Measurements from ENCODE around the gene GATA3.

GATA3 gene

DNA sequence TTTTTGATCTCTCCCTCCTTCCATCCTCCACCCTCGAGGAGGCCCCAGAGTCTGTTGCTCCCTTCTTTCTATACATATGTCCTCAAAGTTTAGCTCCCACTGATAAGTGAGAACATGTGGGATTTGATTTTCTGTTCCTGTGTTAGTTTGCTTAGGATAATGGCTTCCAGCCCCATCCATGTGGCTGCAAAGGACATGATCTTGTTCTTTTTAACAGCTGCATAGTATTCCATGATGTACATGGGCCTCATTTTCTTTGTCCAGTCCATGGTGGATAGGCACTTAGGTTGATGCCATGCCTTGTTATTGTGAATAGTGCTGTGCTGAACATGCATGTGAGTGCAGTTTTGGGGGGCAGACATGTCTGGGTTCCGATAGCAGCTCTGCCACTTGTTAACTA, 51.4 kb downstream of the GATA3 start:
- no peak for DNase-seq

GRCh38 chr10:8112230-8112905, 57.9 kb downstream of the GATA3 start:
- no peak for DNase-seq

GRCh38 chr10:8112942-8113442, 58.5 kb downstream of the GATA3 start:
- no peak for DNase-seq

- no peak for DNase-seq
Observed at GRCh38 chr10:8113616-8114015, 59.1 kb downstream of the GATA3 start.

- DNase-seq: no peak
Observed at GRCh38 chr10:8114741-8115617, 60.5 kb downstream of the GATA3 start.

DNA sequence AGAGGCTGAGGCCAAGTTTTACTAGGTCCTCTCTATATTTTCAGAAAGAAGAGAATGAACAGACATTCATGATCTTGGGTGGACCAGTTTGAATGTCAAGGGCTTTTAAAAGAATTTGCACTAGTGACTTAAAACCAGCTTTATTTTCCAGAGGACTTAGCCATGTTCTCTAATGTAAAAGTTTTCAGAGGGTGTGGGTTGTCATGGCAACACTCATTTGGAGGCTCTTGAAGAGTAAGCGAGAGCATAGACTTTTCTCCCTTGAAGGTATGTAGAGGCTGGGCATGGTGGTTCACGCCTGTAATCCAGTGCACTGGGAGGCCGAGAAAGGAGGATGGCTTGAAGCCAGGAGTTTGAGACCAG, 61.1 kb downstream of the GATA3 start:
- DNase-seq: no peak

DNA sequence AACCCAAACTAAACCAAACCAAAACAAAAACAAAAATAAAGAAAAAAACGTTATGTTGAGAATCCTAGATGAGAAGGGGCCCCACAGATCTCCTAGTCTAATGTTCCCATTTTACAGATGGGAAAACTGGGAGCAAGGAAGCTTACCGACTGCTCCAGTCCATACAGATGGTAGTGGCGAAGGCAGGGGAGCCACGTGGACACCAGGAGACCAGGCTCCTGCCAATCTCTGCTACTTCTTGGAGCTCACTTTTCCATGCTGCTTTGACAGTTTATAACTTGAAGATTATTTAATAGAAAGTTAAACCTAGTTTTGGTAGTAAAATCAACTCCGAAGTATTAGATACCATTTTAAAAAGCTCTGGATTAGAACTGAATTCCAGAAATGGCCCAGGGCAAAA, 62.0 kb downstream of the GATA3 start:
- DNase-seq: no peak

DNA sequence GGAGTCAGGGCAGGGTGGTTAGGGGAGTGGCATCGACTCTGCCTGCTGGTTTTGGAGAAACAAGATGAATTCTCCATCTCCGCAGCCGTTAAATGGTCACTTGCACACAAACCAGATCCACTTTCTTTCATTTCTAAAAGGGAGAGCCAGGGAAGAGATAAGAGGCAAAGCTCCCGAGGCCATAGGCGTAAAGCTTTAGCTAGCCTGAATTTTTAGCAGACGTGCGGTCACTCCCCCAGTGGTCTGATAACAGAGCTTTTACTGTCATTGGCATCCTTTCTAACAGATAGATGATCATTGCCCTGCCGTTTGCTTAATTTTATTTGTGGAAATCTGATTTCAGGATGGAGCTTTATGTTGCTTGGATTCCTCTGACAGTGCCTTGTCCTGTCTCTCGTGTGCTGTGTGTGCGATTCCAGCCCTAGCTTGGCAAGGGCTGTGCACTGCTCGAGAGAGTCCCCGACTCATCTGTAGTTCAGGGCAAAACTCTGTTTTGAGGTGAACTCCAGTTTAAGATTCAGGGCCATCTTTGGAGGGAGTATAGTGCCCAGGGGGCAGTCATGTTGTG, 62.5 kb downstream of the GATA3 start:
- no peak for DNase-seq

DNA sequence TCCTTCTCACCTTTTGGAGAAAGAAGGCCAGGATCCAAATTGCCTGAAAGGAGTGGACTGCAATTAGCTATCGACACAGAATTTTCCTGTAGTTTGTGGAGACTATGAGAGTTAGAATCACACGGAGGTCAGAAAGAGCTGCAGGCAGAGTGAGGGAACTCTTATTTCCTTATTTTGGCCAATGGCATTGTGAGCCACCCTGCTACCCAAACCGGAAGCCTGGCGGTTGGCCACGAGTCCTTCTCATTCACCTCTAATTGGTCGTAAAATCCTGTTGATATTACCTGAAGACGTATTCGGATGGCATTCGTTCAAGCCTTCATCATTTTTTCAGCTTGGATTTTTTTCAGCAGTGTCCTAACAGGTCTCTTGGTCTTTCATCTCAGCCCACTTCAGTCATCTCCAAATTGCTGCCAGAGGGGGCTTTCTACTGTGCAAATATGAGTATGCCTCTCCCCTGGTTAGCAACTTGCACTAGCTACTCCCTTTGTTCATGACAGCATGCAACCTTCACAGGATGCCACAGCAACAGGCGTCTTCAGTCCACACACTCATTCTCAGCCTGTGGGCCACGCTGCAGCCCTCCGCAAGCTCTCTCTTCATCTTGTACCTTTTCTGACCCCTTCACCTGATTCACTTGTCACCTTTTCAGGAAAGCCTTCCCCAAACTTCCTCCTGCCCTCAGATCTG, 66.9 kb downstream of the GATA3 start:
- DNase-seq: no peak

DNA sequence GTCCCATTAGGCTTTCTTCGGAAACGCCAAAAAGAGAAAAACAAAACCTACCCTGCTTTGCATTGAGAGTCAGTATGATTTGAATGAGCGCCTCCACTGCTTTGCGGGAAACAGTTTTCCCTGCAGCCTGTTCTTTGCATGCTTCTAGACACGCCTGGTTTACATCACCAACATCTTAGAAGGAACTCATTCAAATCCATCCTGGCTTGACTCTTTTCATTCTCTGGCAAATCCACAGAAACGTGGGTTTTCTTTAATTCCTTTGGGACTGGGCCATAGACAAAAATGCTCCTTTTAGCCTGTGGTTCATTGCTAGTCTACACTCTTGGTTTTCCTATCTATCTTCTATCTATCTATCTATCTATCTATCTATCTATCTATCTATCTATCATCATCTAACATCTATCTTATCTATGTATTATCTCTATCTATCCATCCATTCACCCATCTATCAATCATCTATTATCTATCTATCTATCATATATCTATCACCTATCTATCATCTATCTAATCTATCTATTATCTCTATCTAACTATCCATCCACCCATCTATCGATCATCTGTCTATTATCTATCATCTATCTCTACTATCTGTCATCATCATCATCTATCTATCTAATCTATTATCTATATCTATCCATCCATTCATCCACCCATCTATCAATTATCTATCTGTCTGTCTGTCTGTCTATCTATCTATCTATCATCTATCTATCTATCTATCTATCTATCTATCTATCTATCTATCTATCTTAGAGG, 68.3 kb downstream of the GATA3 start:
- no peak for DNase-seq

DNA sequence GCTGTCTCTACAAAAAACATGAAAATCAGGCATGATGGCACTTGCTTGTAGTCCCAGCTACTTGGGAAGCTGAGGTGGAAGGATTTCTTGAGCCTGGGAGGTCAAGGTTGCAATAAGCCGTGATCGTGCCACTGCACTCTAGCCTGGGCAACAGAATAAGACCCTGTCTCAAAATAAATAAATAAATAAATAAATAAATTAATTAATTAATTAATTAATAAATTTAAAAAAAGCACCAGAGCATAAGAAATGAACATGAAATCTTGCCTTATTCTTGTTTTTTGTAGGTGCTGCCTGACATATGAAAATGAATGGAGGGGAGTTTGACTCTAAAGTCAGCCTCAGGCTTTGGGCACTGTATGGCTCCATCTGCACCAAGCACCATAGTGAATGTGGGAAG, 69.9 kb downstream of the GATA3 start:
- no peak for DNase-seq

Measured in NK-92 treated with Interleukin-12 subunit alpha and Interleukin-12 subunit beta, amount 100 ng/mL, for 24 hours (cell line).